ENCODE data around the gene EFL1. TPM values are rescaled to one million over a fixed set of nuclear protein-coding genes. Genes with fewer than 3 reads are reported as not detected.

Gene EFL1
- total and polyA plus RNA-seq, 10 of the 15 experiments (the other 5 are each of a cell fraction or from before 2014, with no cell fraction given) = 6.2 to 42.3 (median 24.7) TPM

- TF ChIP-seq CUX1 (IDR thresholded peaks at IDR 0.05; ENCODE audit: insufficient replicate concordance, low read depth, low read length) (no peak), TCF7 (IDR thresholded peaks at IDR 0.05; ENCODE audit: borderline replicate concordance) (no peak), ATF7 (IDR thresholded peaks at IDR 0.05; ENCODE audit: low read depth) (no peak), SMC3 (IDR thresholded peaks at IDR 0.05; ENCODE audit: borderline replicate concordance, low read length) (0 out of 2 replicates have a peak, but pooled peaks have one; percentile 11), MYC (IDR thresholded peaks at IDR 0.05; ENCODE audit: insufficient read depth, insufficient read length, insufficient replicate concordance, low read length, severe bottlenecking) (no peak), MEF2A (IDR thresholded peaks at IDR 0.05; ENCODE audit: insufficient read depth, low read depth, low read length) (no peak), ZNF274 (IDR thresholded peaks at IDR 0.05; ENCODE audit: insufficient read depth, insufficient read length) (no peak), CBX3 (IDR thresholded peaks at IDR 0.05; ENCODE audit: borderline replicate concordance, low read depth) (no peak)
- TF ChIP-seq, protein P1, sequence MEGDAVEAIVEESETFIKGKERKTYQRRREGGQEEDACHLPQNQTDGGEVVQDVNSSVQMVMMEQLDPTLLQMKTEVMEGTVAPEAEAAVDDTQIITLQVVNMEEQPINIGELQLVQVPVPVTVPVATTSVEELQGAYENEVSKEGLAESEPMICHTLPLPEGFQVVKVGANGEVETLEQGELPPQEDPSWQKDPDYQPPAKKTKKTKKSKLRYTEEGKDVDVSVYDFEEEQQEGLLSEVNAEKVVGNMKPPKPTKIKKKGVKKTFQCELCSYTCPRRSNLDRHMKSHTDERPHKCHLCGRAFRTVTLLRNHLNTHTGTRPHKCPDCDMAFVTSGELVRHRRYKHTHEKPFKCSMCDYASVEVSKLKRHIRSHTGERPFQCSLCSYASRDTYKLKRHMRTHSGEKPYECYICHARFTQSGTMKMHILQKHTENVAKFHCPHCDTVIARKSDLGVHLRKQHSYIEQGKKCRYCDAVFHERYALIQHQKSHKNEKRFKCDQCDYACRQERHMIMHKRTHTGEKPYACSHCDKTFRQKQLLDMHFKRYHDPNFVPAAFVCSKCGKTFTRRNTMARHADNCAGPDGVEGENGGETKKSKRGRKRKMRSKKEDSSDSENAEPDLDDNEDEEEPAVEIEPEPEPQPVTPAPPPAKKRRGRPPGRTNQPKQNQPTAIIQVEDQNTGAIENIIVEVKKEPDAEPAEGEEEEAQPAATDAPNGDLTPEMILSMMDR (IDR thresholded peaks at IDR 0.05 in 2 of 3, conservative IDR thresholded peaks at IDR 0.05 in 1 of 3; ENCODE audit: control insufficient read depth in 2 of 3, extremely low read depth in 1 of 3, insufficient read depth in 1 of 3, low read depth in 3 of 3, low read length in 3 of 3) = peak in 1 of 3 experiments; percentile 8; a peak in 1 of 6 replicates
- TF ChIP-seq, protein P2, sequence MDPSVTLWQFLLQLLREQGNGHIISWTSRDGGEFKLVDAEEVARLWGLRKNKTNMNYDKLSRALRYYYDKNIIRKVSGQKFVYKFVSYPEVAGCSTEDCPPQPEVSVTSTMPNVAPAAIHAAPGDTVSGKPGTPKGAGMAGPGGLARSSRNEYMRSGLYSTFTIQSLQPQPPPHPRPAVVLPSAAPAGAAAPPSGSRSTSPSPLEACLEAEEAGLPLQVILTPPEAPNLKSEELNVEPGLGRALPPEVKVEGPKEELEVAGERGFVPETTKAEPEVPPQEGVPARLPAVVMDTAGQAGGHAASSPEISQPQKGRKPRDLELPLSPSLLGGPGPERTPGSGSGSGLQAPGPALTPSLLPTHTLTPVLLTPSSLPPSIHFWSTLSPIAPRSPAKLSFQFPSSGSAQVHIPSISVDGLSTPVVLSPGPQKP (IDR thresholded peaks at IDR 0.05; ENCODE audit: low read depth, low read length) = no peak
Measured at GRCh38 chr15:82103468-82103867, 159.1 kb downstream of the EFL1 start (continued).

All from GM12878 (cell line).